Measurements from ENCODE around the gene RFC1. TPM values are rescaled to one million over a fixed set of nuclear protein-coding genes. Genes with fewer than 3 reads are reported as not detected.

RFC1 gene
- total RNA-seq, 2 experiments from 2014 or later: 97.0 to 104 TPM

DNA sequence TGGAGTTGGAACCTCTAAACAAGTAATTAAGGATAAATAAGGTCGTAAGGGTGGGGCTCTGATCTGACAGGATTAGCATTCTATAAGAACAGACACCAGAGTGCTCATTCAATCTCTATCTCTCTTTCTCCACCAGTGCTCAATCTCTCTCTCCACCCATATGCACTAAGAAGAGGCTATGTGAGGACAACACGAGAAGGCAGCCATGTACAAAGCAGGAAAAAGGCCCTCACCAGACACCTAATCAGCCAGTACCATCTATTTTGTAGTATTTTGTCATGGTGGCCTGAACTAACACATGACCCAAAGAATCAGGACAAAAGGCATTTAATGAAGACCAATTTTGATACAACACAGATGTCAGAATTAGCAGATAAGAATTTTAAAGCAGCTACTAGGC lies 16.8 kb downstream of the RFC1 start:
- ChIA-PET CTCF (interaction anchor here (0.9 kb wide), 1 partner anchor 9 kb away, joined by 3 read pairs; no protein-coding TSS in a partner anchor), POLR2A (no interaction called here)
- DNase-seq: no peak
- peaks cover 80% of the 10 kb centered on the region for H3K36me3 Mint-ChIP-seq (ENCODE audit: low read depth)
- H3K9me3 Mint-ChIP-seq: peaks cover 4% of the 10 kb centered on the region
- no peak overlapping the region for H3K27ac ChIP-seq (ENCODE audit: low read depth in 1 of 2, low read length in 2 of 2)
- H3K27me3 ChIP-seq (ENCODE audit: control insufficient read depth in 1 of 2, insufficient read depth in 2 of 2, low read length in 2 of 2): no peaks in the 10 kb centered on the region
- H3K27ac Mint-ChIP-seq: peak overlapping the region; percentile 57
- intact Hi-C loops (cut with DNase I, micrococcal nuclease): no loop called here
- TF ChIP-seq, protein P1, sequence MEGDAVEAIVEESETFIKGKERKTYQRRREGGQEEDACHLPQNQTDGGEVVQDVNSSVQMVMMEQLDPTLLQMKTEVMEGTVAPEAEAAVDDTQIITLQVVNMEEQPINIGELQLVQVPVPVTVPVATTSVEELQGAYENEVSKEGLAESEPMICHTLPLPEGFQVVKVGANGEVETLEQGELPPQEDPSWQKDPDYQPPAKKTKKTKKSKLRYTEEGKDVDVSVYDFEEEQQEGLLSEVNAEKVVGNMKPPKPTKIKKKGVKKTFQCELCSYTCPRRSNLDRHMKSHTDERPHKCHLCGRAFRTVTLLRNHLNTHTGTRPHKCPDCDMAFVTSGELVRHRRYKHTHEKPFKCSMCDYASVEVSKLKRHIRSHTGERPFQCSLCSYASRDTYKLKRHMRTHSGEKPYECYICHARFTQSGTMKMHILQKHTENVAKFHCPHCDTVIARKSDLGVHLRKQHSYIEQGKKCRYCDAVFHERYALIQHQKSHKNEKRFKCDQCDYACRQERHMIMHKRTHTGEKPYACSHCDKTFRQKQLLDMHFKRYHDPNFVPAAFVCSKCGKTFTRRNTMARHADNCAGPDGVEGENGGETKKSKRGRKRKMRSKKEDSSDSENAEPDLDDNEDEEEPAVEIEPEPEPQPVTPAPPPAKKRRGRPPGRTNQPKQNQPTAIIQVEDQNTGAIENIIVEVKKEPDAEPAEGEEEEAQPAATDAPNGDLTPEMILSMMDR (IDR thresholded peaks at IDR 0.05): no peak
- H3K4me1 ChIP-seq (ENCODE audit: insufficient read depth, low read length): peaks cover 8% of the 10 kb centered on the region
- no peak overlapping the region for H3K4me3 ChIP-seq (ENCODE audit: low read length)
- no peaks in the 10 kb centered on the region for H3K27me3 Mint-ChIP-seq
- peaks cover 25% of the 10 kb centered on the region for H3K36me3 ChIP-seq (ENCODE audit: insufficient read depth, low read length)
- H3K9me3 ChIP-seq (ENCODE audit: control insufficient read depth in 1 of 2, insufficient read depth in 1 of 2, low read length in 2 of 2): peaks cover 0 to 5% of the 10 kb centered on the region in 2 experiments
- no peak overlapping the region for H3K4me3 Mint-ChIP-seq
- ATAC-seq (ENCODE audit: poor library complexity): no peak
- H3K4me1 Mint-ChIP-seq (ENCODE audit: low read depth): peaks cover 60% of the 10 kb centered on the region

DNA sequence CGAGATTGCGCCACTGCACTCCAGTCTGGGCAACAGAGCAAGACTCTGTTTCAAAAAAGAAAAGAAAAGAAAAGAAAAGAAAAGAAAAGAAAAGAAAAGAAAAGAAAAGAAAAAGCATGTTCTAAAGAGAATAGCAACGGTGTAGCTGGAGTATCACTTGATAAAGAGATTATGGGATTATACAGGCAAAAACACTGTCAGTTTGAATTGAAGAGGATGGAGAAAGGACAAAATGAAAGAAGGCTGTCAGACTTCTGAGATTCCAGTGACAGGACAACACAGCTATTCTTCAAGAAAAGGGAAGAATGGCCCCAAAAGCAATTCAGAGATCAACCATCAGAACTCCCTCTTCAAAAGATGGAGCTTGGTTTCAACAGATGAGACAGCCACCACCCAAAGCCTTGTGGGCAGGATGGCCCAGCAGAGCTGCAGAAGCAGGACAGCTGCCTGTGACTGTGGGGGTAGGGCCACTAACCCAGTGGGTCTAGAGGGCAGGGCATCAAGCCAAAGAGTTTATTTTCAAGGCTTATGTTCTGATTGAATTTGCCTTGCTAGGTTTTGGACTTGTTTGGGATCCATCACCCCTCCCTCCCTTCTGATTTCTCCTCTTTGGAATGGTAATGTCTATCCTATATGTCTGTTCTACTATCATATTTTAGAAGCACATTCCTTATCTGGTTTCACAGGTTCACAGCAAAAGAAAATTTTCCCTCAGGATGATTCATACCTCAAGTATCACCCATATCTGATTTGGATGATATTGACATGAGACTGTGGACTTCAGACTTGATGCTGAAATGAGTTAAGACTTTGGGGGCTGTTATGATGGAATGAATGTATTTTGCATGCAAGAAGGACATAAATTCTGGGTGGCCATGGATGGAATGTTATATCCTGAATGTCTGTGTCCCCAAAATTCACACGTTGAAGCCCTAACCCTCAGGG lies 17.5 kb downstream of the RFC1 start:
- no peaks in the 10 kb centered on the region for H3K27me3 Mint-ChIP-seq
- ATAC-seq (ENCODE audit: poor library complexity) (no peak), DNase-seq (no peak)
- H3K27me3 ChIP-seq (ENCODE audit: control insufficient read depth in 1 of 2, insufficient read depth in 2 of 2, low read length in 2 of 2): no peaks in the 10 kb centered on the region
- CTCF ChIA-PET: interaction anchor here (1.3 kb wide), 1 partner anchor 12 kb away, joined by 3 read pairs; no protein-coding TSS in a partner anchor
- H3K4me3 Mint-ChIP-seq: no peak overlapping the region
- H3K27ac Mint-ChIP-seq: peak overlapping the region; percentile 57
- H3K9me3 Mint-ChIP-seq: peaks cover 4% of the 10 kb centered on the region
- peaks cover 25% of the 10 kb centered on the region for H3K36me3 ChIP-seq (ENCODE audit: insufficient read depth, low read length)
- H3K4me1 Mint-ChIP-seq (ENCODE audit: low read depth): peaks cover 53% of the 10 kb centered on the region
- intact Hi-C loops (cut with DNase I, micrococcal nuclease): no loop called here
- H3K27ac ChIP-seq (ENCODE audit: low read depth in 1 of 2, low read length in 2 of 2): no peak overlapping the region
- no peak overlapping the region for H3K4me3 ChIP-seq (ENCODE audit: low read length)
- H3K4me1 ChIP-seq (ENCODE audit: insufficient read depth, low read length): peaks cover 5% of the 10 kb centered on the region
- peaks cover 82% of the 10 kb centered on the region for H3K36me3 Mint-ChIP-seq (ENCODE audit: low read depth)
- POLR2A ChIA-PET: interaction anchor here (0.7 kb wide), 1 partner anchor 17 kb away, joined by 5 read pairs; the partner anchor contains the start of gene RFC1
- H3K9me3 ChIP-seq (ENCODE audit: control insufficient read depth in 1 of 2, insufficient read depth in 1 of 2, low read length in 2 of 2): peaks cover 0 to 5% of the 10 kb centered on the region in 2 experiments
- TF ChIP-seq, protein P1 (IDR thresholded peaks at IDR 0.05): no peak

DNA sequence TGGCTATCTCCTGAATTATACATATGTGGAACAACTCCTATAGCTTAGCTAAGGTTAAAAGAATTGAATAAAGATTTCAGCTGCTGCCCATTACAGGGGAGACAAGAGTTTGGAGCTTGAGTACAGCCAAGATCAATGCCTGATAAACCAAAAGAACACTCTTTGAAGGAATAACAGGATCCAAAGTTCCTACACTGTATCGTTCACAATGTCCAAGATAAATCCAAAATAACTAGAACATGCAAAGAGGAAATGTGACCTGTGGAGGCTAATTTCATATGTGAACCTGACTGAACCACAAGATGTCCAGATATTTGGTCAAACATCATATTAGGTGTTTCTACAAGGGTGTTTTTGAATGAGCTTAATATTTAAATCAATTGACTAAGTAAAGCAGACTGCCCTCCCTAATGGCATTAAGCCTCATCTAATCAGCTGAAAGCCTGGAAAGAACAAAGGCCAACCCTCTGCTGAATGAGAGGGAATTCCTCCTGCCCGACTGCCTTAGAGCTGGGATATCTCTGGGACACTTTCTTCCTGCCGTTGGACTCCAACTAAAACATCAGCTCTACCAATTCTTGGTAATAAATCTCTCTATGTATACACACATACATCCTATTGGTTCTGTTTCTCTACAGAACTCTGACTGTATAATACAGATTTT lies 19.2 kb downstream of the RFC1 start:
- Mint-ChIP-seq H3K27me3 (no peaks in the 10 kb centered on the region), H3K36me3 (ENCODE audit: low read depth) (peaks cover 84% of the 10 kb centered on the region), H3K4me1 (ENCODE audit: low read depth) (peaks cover 52% of the 10 kb centered on the region), H3K4me3 (no peak overlapping the region), H3K27ac (no peak overlapping the region), H3K9me3 (peaks cover 4% of the 10 kb centered on the region)
- TF ChIP-seq, protein P1 (IDR thresholded peaks at IDR 0.05): no peak
- H3K27ac ChIP-seq (ENCODE audit: low read depth in 1 of 2, low read length in 2 of 2): no peak overlapping the region
- ATAC-seq (ENCODE audit: poor library complexity) (no peak), DNase-seq (no peak)
- intact Hi-C loops (cut with DNase I, micrococcal nuclease): no loop called here
- H3K4me1 ChIP-seq (ENCODE audit: insufficient read depth, low read length): peaks cover 2% of the 10 kb centered on the region
- H3K9me3 ChIP-seq (ENCODE audit: control insufficient read depth in 1 of 2, insufficient read depth in 1 of 2, low read length in 2 of 2): peaks cover 0 to 5% of the 10 kb centered on the region in 2 experiments
- POLR2A ChIA-PET: no interaction called here
- H3K27me3 ChIP-seq (ENCODE audit: control insufficient read depth in 1 of 2, insufficient read depth in 2 of 2, low read length in 2 of 2): no peaks in the 10 kb centered on the region
- H3K4me3 ChIP-seq (ENCODE audit: low read length): no peak overlapping the region
- CTCF ChIA-PET: interaction anchor here (0.7 kb wide), 1 partner anchor 18 kb away, joined by 3 read pairs; no protein-coding TSS in a partner anchor
- peaks cover 30% of the 10 kb centered on the region for H3K36me3 ChIP-seq (ENCODE audit: insufficient read depth, low read length)

Measured in CD4-positive, alpha-beta T cell (primary cell).